IMR-90 (cell line): ENCODE results near the gene RPH3AL.

Source experiments
- POLR2A ChIP-seq: IDR thresholded peaks from 2 replicates; pipeline ENCODE4 v1.6.1; 2012; ENCODE audit warnings: mild to moderate bottlenecking, low read depth, low read length
- TF ChIP-seq, protein P1 (sequence below): fragments of 150-350 bp; IDR thresholded peaks from 2 replicates; pipeline ENCODE4 v1.6.1; 2017; ENCODE audit warnings: mild to moderate bottlenecking, antibody characterized with exemption, low read length, low read depth
- TF ChIP-seq, protein P2 (sequence below): fragments of 150-350 bp; IDR thresholded peaks from 2 replicates; pipeline ENCODE4 v1.6.1; 2016; ENCODE audit warnings: low read depth, mild to moderate bottlenecking, low read length, moderate library complexity, borderline replicate concordance
- TF ChIP-seq, protein P3 (sequence below): conservative IDR thresholded peaks from 2 replicates; pipeline ENCODE4 v1.5.1; 2012; ENCODE audit warnings: mild to moderate bottlenecking, low read depth, low read length, improper control_type of control experiment

DNA sequence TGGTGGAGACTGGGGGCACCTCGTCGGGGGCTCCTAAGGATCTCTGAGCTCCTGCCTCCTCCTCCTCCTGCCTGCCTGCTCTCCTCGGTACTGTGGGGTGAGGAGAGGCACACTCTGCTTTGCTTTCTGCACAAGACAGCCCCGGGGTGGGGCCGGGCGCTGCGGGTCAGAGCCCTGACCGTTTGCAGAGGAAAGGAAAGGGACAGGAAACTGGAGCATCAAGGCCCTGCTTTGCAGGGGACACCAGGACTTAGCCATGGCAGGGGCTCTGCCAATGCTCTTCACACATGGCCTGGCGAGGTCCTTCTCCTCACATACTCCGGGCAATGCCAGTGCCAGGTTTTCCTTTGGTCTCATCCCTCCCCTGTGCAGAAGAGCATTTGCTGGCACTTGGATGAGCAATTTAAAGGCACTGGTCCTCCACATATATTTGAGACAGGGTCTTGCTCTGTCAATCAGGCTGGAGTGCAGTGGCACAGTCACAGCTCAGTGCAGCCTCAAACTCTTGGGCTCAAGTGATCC, 147.4 kb downstream of the RPH3AL start:
- TF ChIP-seq, protein P1, sequence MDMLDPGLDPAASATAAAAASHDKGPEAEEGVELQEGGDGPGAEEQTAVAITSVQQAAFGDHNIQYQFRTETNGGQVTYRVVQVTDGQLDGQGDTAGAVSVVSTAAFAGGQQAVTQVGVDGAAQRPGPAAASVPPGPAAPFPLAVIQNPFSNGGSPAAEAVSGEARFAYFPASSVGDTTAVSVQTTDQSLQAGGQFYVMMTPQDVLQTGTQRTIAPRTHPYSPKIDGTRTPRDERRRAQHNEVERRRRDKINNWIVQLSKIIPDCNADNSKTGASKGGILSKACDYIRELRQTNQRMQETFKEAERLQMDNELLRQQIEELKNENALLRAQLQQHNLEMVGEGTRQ = no peak
- TF ChIP-seq, protein P2, sequence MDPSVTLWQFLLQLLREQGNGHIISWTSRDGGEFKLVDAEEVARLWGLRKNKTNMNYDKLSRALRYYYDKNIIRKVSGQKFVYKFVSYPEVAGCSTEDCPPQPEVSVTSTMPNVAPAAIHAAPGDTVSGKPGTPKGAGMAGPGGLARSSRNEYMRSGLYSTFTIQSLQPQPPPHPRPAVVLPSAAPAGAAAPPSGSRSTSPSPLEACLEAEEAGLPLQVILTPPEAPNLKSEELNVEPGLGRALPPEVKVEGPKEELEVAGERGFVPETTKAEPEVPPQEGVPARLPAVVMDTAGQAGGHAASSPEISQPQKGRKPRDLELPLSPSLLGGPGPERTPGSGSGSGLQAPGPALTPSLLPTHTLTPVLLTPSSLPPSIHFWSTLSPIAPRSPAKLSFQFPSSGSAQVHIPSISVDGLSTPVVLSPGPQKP = no peak
- TF ChIP-seq, protein P3, sequence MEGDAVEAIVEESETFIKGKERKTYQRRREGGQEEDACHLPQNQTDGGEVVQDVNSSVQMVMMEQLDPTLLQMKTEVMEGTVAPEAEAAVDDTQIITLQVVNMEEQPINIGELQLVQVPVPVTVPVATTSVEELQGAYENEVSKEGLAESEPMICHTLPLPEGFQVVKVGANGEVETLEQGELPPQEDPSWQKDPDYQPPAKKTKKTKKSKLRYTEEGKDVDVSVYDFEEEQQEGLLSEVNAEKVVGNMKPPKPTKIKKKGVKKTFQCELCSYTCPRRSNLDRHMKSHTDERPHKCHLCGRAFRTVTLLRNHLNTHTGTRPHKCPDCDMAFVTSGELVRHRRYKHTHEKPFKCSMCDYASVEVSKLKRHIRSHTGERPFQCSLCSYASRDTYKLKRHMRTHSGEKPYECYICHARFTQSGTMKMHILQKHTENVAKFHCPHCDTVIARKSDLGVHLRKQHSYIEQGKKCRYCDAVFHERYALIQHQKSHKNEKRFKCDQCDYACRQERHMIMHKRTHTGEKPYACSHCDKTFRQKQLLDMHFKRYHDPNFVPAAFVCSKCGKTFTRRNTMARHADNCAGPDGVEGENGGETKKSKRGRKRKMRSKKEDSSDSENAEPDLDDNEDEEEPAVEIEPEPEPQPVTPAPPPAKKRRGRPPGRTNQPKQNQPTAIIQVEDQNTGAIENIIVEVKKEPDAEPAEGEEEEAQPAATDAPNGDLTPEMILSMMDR = no peak
- TF ChIP-seq POLR2A = no peak
